Activated effector memory CD4-positive, alpha-beta T cell treated with Interleukin-2 at 50 U/mL for 16 hours (primary cell): ENCODE measurements around the gene NDUFA1.
"Not testable (repeated sequence)": the region's sequence is repeated elsewhere in the genome, so short reads cannot be mapped to it uniquely, and the experiment has no call there.

ENCODE experiments used
- DNase-seq: peaks from one replicate; pipeline ENCODE4 v3.0.0-alpha.2; 2020

Gene NDUFA1

DNA sequence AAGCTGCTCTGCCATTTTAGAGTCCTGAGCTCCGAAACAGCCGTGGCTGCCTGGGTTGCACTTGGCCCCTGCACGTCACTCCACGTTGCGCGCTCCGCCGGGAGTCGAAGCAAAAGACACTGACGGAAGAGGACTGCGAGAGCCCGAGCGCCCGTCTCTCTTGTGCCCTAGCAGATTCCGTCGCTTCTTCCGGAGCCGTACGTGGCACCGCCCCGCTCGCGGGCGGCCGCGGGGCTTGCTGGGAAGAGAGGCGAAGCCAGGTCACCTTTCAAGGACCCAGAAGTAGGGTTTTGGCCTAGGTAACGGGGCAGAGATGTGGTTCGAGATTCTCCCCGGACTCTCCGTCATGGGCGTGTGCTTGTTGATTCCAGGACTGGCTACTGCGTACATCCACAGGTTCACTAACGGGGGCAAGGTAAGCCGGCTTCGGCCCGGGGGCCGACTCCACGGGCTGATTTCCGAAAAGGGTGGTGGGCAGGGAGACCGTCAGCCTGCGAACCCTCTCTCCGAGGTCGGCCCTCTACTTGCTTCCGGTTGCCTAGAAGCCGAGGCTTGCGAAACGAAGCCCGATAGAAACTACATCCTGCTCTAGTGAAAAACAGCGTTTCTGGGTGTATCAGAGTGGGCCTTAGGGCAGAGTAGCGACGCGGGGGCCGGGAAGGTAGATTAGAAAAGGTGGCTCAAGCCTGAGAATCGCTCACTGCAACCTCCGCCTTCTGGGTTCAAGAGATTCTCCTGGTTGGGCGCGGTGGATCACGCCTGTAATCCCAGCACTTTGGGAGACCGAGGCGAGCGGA is at the start of gene NDUFA1, which contains the start of gene RNF113A:
Gene NDUFA1, plus strand, starts transcription at position 234 of the 797 bp plus-strand sequence. Its CDS starts 80 bp downstream, at position 314.
Gene RNF113A, minus strand, starts transcription at position 135 of the 797 bp plus-strand sequence. Its CDS starts 120 bp downstream, at position 15.
- peak; percentile 80 for DNase-seq

DNA sequence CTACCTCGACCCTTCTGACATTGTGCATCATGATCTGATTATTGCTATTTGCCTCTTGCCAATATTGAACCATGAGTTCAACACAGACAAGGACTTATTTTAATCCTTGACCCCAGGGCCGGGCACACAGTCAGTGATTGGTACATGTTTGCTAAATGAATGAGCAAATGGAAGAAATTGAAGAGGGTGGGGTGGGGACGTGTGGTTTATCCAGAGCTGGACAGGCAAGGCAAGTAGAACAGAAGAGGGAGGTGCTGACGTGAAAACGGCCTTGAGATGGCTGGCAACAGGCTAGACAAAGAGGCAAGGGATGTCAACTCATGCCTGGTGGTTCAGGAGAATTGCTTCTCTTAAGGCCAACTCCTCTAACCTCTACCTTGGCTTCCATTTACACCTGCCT is 47.4 kb upstream of the NDUFA1 start:
- DNase-seq, result not testable (repeated sequence)

DNA sequence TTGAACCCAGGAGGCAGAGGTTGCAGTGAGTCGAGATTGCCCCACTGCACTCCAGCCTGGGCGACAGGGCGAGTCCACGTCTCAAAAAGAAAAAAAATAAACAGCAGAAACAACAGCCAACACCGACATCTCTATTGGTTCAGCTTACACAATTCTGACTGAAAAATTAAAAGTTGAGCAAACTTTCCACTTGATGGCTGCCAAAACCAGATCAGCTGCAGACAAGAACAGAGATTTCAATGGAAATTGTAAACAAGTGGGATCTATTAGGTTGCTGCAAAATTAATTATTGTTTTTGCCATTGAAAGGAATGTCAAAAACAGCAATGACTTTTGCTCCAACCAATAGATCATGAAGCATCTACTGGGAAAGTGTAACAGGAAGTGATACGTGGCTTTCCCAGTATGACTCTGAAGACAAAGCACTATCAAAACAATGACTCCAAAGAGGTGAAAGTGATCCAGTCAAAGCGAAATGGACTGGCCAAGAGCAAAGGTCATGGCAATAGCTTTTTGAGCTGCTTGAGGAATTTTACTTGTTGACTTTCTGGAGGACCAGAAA is 45.2 kb upstream of the NDUFA1 start:
- no peak for DNase-seq

DNA sequence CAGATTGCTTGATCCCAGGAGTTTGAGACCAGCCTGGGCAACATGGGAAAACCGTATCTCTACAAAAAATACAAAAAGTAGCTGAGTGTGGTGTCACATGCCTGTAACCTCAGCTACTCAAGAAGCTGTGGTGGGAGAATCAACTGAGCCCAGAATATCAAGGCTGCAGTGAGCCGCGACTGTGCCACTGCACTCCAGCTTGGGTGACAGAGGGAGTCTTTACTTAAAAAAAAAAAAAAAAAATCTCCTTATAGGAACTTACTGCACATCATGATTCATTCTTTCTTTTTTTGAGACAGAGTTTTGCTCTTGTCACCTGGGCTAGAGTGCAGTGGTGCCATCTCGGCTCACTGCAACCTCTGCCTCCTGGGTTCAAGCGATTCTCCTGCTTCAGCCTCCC is 43.2 kb upstream of the NDUFA1 start:
- DNase-seq, result no peak

DNA sequence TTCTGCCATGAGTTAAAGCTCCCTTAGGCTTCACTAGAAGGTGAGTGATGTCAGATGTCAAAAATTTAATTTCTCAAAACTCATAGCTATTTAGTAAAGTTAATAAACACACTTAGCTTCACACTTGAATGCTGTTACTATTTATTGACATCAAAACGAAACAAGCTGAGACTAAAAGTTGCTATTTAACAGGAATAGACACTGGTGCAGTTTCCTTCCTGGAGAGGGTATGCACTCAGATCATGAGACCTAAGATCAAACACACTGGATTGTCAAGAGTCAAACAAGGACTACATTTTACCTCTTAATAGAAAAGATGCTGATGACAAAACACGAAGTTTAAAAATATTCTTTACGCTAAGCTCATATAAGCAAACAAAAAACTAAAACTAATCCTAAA is 37.7 kb upstream of the NDUFA1 start:
- DNase-seq, result no peak

DNA sequence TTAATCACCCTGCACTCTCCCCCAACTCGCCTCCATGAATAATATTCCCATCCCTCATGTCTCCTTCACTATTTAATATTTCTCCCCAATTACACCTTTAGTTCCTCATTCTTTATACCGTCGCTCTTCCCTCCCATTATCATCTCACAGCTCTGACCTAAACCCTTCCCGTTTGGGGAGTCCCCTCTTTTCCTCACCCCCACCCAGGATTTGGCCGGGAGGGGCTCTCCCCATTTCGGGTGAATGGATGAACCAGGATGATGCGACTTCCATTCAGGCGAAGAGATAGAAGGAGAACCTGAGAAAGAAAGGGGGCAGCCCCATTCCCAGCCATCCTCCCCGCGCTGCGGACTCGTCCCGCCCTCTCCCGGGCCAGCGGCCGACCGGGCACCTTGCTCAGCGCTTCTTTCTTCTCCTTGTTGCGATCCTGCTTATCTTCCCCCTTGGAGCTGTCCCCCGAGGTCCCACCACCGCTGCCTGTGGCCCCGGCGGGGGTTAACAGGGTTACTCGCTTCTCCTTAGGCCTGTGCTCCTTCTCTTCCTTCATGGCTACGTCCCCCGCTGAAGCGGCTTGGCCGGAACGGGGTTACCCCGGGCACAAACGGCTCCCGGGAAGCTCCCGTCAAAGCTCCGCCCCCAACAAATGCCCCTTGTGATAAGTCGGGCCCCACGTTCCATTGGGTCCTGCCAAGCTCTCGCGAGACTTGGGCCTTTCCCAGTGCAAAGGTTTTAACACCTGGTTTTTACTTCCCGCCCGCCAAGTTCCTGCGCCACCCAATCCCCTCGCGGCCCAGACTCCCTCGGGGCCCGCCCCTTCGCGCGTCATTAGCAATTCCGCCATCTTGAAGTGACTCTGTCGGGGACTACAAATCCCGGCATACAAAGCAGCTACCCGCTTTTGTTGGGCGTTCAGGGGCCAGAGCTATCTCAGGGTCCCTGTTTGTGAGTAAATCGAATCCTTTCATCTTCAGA is 19.0 kb upstream of the NDUFA1 start, which contains the start of gene UPF3B:
Gene UPF3B, minus strand, starts transcription at position 582 of the 972 bp plus-strand sequence. Its CDS starts 35 bp downstream, at position 547.
- DNase-seq, result peak; percentile 85

DNA sequence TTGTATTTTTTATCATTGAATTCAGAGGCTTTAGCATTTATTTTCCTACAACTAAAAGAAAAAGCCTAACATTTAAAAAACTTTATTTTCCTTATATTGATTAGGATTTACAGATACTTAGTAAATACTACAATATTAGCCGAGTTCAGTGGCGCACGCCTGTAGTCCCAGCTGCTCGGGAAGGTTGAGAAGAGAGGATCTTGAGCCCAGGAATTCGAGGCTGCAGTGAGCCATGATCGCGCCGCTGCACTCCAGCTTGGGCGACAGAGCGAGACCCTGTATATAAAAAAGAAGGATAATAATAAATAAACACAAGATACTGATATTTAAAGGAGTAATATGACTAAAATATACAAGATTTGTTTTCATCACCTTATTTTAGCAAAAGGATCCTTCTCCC is 18.2 kb upstream of the NDUFA1 start:
- no peak for DNase-seq

DNA sequence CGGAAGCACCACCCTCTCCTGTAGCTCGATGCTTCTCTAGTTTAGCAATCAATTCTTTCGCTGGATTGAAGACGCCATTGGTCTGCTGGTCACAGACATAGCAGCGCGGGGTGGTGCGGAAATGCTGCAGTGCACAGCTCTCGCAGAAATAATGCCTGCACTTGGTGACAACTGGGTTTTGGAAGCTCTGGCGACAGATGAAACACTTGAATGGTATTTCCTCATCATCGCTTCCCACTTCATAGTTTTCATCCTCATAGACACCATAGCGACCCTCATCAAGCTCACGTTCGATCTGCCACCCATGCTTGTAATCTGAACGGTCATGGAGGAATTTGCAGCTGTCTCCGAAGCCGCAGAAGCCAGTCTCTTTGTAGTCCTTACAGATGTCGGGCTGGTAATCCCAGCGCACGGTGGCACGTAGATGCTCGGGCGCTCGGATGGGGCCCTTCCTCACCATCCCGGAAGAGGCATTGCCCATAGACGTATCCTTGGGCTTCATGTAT is 953 bp upstream of the NDUFA1 start:
- peak; percentile 15 for DNase-seq

DNA sequence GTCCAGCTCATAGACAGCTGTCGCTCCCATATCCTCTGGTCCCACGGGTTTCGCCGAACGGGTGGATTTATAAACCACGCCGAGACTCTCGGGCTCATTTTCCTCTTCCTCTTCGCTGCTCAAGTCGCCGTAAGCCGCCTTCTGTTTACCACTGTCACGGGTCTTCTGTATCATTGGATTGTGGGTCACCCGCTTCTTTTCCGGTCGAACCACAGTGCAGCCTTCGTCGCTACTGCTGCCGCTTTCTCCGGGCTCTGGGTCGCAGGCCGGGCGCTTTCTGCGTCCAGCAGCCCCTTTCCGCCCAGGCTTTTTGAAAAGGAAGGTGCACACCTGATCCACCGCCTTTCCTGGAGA is 410 bp upstream of the NDUFA1 start:
- DNase-seq, result no peak

DNA sequence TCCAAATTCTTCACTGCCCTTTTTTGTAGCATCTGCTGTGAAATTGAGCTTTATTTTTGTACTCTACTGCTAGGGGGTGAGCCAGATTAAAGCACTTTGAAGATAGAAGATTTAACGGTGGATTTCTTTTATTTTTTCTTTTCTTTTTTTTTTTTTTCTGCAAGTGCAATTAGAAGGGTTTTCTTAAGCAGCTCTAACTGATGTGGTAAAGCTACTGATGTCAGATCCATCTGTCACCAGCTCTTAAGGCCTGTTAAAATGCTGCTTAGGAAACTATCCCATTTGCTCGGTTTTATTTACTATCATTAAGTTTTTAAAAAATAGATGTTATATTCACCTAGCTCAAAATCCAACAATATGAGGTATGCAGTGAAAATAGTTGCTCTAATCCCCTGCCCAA is 7.1 kb downstream of the NDUFA1 start:
- DNase-seq, result no peak

DNA sequence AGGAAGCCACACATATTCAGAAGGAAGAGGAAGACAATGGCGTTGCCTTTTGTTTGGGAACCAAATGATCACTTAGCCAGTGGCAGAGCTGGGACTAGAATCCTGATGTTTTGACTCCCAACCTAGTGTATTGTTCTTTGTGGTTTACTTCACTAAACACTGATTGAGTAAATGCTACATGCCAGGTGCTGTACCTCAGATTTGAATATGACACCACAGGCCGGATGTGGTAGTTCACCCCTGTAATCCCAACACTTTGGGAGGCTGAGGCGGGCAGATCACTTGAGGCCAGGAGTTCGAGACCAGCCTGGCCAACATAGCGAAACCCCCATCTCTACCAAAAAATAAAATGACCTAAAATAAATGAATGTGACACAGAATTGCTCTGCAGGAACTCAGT is 8.4 kb downstream of the NDUFA1 start:
- DNase-seq, result no peak

DNA sequence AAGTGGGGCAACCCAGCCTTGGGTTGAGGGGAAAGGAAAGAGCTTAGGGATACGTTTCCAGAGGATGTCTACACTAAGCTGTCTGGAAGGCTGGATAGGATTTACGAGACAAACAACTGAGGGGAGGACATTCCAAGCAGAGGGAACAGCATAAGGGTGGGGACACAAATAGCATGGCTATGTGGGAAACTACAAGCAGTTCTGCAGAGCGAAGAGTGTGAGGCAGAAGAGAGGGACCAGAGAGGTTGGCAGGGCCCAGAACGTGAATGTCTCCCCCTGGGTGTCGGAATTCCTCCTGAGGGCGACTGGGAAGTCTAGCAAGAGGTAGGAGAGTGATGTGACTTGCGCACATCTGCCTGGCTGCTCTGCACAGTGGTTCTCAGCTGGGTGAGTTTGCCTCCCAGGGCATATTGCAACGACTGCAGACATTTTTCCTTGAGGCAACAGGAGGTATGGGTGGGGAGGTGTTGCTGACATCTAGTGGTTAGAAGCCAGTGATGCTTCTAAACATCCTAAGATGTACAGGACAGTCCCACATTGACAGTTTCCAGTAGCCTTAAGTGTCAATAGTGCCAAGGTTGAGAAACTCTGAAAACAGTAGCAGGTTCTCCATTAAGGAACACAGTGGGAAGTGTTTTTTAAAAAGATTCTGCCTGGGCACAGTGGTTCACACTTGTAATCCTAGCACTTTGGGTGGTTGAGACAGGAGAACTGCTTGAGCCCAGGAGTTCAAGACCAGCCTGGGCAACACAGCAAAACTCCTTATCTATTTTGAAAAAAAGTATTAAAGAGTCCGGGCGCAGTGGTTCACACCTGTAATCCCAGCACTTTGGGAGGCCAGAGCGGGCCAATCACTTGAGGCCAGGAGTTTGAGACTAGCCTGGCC is 9.2 kb downstream of the NDUFA1 start:
- no peak for DNase-seq

DNA sequence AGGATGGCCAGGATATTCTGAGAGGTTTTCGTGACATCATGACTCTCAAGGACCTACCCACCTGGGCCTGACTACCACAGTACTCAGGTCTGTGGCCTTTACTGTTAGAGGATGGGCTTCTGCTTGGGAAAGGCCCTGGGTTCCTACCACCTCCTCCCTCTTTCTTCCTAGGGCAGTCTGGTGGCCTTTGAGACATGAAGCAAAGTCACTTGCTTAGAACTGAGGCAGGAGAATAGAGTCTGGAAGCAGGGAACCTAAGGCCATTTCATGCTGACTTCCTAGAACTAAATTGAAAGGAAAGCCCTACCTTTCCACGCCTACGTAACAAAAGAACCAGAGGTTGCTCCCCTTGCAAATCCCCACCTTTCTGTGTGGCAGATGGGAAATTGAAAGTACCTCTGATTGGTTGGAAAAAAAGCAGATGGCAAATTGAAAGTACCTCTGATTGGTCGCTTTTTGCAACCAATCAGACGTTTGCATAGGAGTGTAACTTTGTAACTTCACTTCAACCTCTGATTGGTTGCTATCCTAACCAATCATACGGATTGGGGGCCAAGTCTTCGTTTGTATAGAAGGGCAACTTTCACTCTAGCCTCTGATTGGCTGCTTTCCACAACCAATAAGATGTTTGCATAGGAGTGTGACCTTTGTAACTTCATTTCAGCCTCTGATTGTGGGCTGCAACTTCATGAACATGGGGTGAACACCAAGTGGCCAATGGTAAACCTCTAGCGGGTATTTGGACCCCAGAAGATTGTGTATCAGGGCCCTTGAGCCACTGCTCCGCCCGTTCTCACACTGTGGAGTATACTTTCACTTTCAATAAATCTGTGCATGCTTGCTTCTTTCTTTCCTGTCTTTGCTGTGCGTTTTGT is 14.2 kb downstream of the NDUFA1 start:
- DNase-seq, result no peak

DNA sequence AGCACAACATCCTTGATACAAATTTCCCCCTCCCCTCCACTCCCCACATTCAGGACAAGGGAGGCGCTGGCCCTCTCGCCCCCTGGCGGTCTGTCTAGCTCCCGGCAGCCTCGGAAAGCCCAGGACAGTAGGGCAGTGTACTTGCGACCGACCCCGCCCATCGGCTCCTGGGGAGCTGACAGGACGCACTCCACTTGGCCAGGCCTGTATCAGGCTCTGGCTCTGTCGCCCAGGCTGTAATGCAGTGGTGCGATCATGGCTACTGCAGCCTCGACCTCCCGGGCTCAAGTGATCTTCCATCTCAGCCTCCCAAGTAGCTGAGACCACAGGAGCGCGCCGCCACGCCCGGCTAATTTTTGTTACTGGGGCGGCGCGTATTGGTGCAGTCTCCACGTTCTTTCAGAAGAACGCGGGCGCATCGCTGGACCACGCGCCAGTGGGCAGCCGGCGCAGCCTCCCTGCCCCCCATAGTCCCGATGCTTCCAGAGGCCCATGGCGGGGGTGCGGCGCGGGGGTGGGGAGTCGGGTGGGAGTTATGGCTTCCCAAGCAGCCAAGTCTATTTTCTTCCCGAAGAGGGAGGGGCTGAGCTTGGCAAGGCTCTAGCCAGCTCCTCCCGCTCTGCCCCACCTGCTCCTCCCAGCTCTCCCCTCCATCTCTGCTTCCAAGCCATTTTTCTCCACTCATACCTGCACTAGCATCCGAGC is 16.2 kb downstream of the NDUFA1 start:
- peak; percentile 32 for DNase-seq

DNA sequence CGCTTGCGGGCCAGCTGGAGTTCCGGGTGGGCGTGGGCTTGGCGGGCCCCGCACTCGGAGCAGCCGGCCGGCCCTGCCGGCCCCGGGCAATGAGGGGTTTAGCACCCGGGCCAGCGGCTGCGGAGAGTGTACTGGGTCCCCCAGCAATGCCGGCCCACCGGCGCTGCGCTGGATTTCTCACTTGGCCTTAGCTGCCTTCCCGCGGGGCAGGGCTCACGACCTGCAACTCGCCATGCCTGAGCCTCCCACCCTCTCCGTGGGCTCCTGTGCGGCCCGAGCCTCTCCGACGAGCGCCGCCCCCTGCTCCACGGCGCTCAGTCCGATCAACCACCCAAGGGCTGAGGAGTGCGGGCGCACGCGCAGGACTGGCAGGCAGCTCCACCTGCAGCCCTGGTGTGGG is 19.0 kb downstream of the NDUFA1 start:
- not testable (repeated sequence) for DNase-seq

DNA sequence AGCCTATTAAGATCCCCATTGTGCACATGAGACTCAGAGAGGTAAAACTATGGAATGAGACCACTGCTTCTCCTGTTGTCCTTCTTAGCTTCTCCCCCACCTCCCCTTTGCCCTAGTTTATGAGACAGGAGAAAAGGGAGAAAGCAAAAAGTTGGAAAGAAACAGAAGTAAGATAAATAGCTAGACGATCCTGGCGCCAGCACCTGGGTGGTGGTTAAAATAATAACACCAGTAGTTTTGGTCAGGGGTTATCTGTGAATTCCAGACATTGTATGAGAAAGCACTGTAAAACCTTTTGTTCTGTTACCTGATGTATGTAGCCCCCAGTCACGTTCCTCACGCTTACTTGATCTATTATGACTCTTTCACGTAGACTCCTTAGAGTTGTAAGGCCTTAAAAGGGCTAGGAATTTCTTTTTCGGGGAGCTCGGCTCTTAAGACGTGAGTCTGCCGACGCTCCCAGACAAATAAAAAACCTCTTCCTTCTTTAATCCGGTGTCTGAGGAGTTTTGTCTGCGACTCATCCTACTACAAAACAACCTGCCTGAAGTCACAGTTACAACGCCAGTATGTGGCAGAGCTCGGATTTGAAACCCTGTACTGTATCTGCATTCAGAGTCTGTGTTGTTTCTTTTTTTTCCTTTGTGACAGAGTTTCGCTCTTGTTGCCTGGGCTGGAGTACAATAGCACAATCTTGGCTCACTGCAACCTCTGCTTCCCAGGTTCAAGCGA is 20.5 kb downstream of the NDUFA1 start:
- not testable (repeated sequence) for DNase-seq

DNA sequence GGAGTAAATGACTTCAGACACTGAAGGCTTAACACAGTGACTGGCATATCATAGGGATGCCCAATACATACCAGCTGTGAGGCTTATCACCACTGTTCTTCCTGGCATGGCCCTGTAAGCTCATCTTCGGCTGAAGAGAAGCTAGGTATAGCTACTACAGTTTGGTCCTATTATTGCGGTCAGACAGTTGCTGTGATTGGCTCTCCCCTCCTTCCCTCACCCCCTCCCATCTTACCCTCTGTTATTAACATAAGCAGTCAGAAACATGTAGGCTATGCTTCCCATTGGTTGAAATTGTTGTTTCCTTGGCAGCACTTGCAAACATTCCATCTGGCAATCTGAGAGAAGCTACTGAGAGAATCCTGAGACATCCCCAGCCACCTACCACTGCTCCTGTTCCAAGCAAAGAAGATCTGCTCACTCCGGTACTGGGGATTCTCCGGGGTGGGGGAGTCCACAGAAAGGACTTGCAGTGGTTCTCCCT is 24.3 kb downstream of the NDUFA1 start, which contains the start of gene AKAP14:
Gene AKAP14, plus strand, starts transcription at position 51 of the 484 bp plus-strand sequence. CDS start 7,331 bp downstream, outside the sequence.
- no peak for DNase-seq

DNA sequence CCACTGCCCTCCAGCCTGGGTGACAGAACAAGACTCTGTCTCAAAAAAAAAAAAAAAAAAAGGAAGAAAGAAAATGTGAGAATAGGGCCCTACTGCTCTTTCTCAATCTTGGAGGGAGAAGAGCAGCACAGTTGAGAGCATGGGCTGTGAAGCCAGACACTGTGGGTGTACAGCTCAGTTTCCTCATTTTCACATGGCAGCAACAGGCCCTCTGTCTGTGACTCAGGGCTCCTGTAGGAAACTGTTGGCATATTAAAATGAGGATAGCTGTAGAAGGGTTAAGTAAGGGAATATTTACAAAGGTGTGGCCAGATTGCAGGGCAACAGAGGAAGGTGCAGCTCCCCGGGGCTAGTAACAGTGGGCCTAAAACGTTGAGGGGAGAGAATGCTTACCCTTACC is 27.5 kb downstream of the NDUFA1 start:
- no peak for DNase-seq

DNA sequence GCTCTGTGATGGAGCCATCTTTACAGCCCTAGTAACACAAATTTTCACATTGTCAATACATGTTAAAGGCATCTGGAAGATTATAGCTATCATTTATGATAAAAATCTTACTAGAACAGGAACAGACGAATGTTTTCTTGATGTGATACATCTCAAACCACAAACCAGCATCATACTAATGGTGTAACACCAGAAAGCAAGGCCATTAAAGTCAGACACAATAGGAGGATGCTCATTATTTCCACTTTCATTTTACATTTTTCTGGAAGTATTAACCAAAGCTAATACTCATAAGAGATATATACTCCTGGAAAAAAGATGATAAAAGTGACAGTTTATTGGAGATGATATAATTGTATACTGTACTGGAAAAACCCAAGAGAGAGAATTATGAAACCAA is 29.3 kb downstream of the NDUFA1 start:
- DNase-seq, result no peak
